Neural progenitor cell (in vitro differentiated cells): ENCODE results near the gene SCAP. TPM values are rescaled to one million over a fixed set of nuclear protein-coding genes. Genes with fewer than 3 reads are reported as not detected.
A peak's percentile ranks its signal among the peaks of the same experiment; 100 is the strongest.

Experiments used
- DNase-seq: peaks from one replicate; pipeline ENCODE4 v3.0.0-alpha.2; 2016; ENCODE audit warnings: low spot score
- H2AFZ ChIP-seq: fragments of 200-600 bp; sonication (generic); replicated peaks from 2 replicates; pipeline ENCODE4 v1.6.1; 2016; ENCODE audit warnings: antibody characterized with exemption
- H3F3A ChIP-seq: fragments of 200-600 bp; sonication (generic); 2 replicates; pipeline ENCODE4 v1.6.1; 2016; ENCODE audit warnings: antibody characterized with exemption, low read depth
- H3K27ac ChIP-seq: fragments of 200-600 bp; sonication (generic); 2 replicates; pipeline ENCODE4 v1.5.1; 2016; ENCODE audit warnings: mild to moderate bottlenecking
- H3K27me3 ChIP-seq: fragments of 200-600 bp; sonication (generic); 2 replicates; pipeline ENCODE4 v1.6.1; 2016; ENCODE audit warnings: mild to moderate bottlenecking, moderate library complexity
- H3K36me3 ChIP-seq: fragments of 200-600 bp; sonication (generic); 2 replicates; pipeline ENCODE4 v1.5.1; 2016
- H3K4me1 ChIP-seq: fragments of 200-600 bp; sonication (generic); 2 replicates; pipeline ENCODE4 v1.6.1; 2016; ENCODE audit warnings: mixed run types
- H3K4me2 ChIP-seq: fragments of 200-600 bp; sonication (generic); 2 replicates; pipeline ENCODE4 v1.6.1; 2016
- H3K4me3 ChIP-seq: fragments of 200-600 bp; sonication (generic); 2 replicates; pipeline ENCODE4 v1.5.1; 2016
- H3K79me2 ChIP-seq: fragments of 200-600 bp; sonication (generic); 2 replicates; pipeline ENCODE4 v1.6.1; 2016; ENCODE audit warnings: low read depth
- H3K9ac ChIP-seq: fragments of 200-600 bp; sonication (generic); 2 replicates; pipeline ENCODE4 v1.6.1; 2016
- H3K9me3 ChIP-seq: fragments of 200-600 bp; sonication (generic); 2 replicates; pipeline ENCODE4 v1.5.1; 2016; ENCODE audit warnings: low read depth
- H4K20me1 ChIP-seq: fragments of 200-600 bp; sonication (generic); 2 replicates; pipeline ENCODE4 v1.6.1; 2016; ENCODE audit warnings: low read depth
- H3K27ac Mint-ChIP-seq: 3 replicates; pipeline ENCODE4 v1.8.0; 2021; ENCODE audit warnings: mixed read lengths
- H3K27me3 Mint-ChIP-seq: 2 replicates; pipeline ENCODE4 v1.8.0; 2022; ENCODE audit warnings: low read depth, mild to moderate bottlenecking, inconsistent platforms, moderate library complexity, mixed read lengths; ENCODE audit not compliant: insufficient read depth
- H3K36me3 Mint-ChIP-seq: 3 replicates; pipeline ENCODE4 v1.8.0; 2021; ENCODE audit warnings: mixed read lengths
- H3K4me1 Mint-ChIP-seq: 3 replicates; pipeline ENCODE4 v1.8.0; 2021; ENCODE audit warnings: mixed read lengths
- H3K4me3 Mint-ChIP-seq: 3 replicates; pipeline ENCODE4 v1.8.0; 2021; ENCODE audit warnings: mild to moderate bottlenecking, moderate library complexity, mixed read lengths
- H3K9me3 Mint-ChIP-seq: 3 replicates; pipeline ENCODE4 v1.8.0; 2020; ENCODE audit warnings: mixed read lengths
- CTCF ChIP-seq: fragments of 200-600 bp; sonication (generic); IDR thresholded peaks from 2 replicates; pipeline ENCODE4 v1.5.1; 2017; ENCODE audit warnings: antibody characterized with exemption, mild to moderate bottlenecking
- EZH2 ChIP-seq: fragments of 200-600 bp; sonication (generic); IDR thresholded peaks from 2 replicates; pipeline ENCODE4 v1.6.1; 2017; ENCODE audit warnings: antibody characterized with exemption, mild to moderate bottlenecking, moderate library complexity
- EZH2phosphoT487 ChIP-seq: fragments of 200-600 bp; sonication (generic); IDR thresholded peaks from 2 replicates; pipeline ENCODE4 v1.6.1; 2017; ENCODE audit warnings: antibody characterized with exemption
- total RNA-seq: library from RNA; depleted of rRNA; stranded (reverse); fragments of >200 nt; gene quantifications from 2 replicates; pipeline ENCODE4 v1.2.3, GENCODE V29; 2015; ENCODE audit warnings: low replicate concordance

Gene SCAP
- total RNA-seq, 1 donor from 2014 or later: 33.0 TPM

- Histone ChIP-seq H3K36me3 (no peaks in the 10 kb centered on the region), H4K20me1 (peaks cover 5% of the 10 kb centered on the region), H3F3A (peaks cover 8% of the 10 kb centered on the region), H3K9ac (no peak overlapping the region), H3K27me3 (no peaks in the 10 kb centered on the region), H3K4me3 (no peak overlapping the region), H3K27ac (peak overlapping the region; percentile 32), H3K9me3 (no peaks in the 10 kb centered on the region), H2AFZ (peak overlapping the region; percentile 84), H3K4me2 (no peak overlapping the region), H3K79me2 (no peaks in the 10 kb centered on the region), H3K4me1 (peaks cover 4% of the 10 kb centered on the region)
- peak; percentile 88 for DNase-seq
- Mint-ChIP-seq H3K27ac (peak overlapping the region; percentile 99), H3K27me3 (peaks cover 8% of the 10 kb centered on the region), H3K4me1 (peaks cover 16% of the 10 kb centered on the region), H3K36me3 (peaks cover 17% of the 10 kb centered on the region), H3K4me3 (no peak overlapping the region), H3K9me3 (no peaks in the 10 kb centered on the region)
- TF ChIP-seq CTCF (peak; percentile 95), EZH2 (no peak), EZH2phosphoT487 (no peak)
Measured at GRCh38 chr3:47420511-47421484, 54.9 kb downstream of the SCAP start.

GRCh38 chr3:47420044-47420430, 55.7 kb downstream of the SCAP start:
- H3K27me3 ChIP-seq: no peaks in the 10 kb centered on the region
- no peaks in the 10 kb centered on the region for H3K9me3 Mint-ChIP-seq
- no peak overlapping the region for H3K4me2 ChIP-seq
- H3K4me3 Mint-ChIP-seq: no peak overlapping the region
- H3K4me1 Mint-ChIP-seq: peaks cover 22% of the 10 kb centered on the region
- H3K36me3 Mint-ChIP-seq: peaks cover 20% of the 10 kb centered on the region
- H3K27ac Mint-ChIP-seq: no peak overlapping the region
- H3K36me3 ChIP-seq: no peaks in the 10 kb centered on the region
- no peak for DNase-seq
- peaks cover 4% of the 10 kb centered on the region for H3K4me1 ChIP-seq
- H3F3A ChIP-seq: peaks cover 8% of the 10 kb centered on the region
- H3K27me3 Mint-ChIP-seq: peaks cover 10% of the 10 kb centered on the region
- no peak overlapping the region for H3K27ac ChIP-seq
- no peaks in the 10 kb centered on the region for H3K9me3 ChIP-seq
- no peak overlapping the region for H2AFZ ChIP-seq
- no peak for TF ChIP-seq EZH2
- no peak for TF ChIP-seq EZH2phosphoT487
- no peak for TF ChIP-seq CTCF
- no peak overlapping the region for H3K4me3 ChIP-seq
- no peak overlapping the region for H3K9ac ChIP-seq
- H3K79me2 ChIP-seq: no peaks in the 10 kb centered on the region
- peaks cover 5% of the 10 kb centered on the region for H4K20me1 ChIP-seq

GRCh38 chr3:47419083-47420043, 56.4 kb downstream of the SCAP start:
- no peak overlapping the region for H3K27ac ChIP-seq
- Mint-ChIP-seq H3K4me1 (peaks cover 25% of the 10 kb centered on the region), H3K9me3 (no peaks in the 10 kb centered on the region), H3K4me3 (no peak overlapping the region), H3K27me3 (peaks cover 10% of the 10 kb centered on the region), H3K36me3 (peaks cover 18% of the 10 kb centered on the region), H3K27ac (peak overlapping the region; percentile 52)
- no peaks in the 10 kb centered on the region for H3K9me3 ChIP-seq
- H3K4me1 ChIP-seq: peaks cover 4% of the 10 kb centered on the region
- no peaks in the 10 kb centered on the region for H3K36me3 ChIP-seq
- H3K27me3 ChIP-seq: no peaks in the 10 kb centered on the region
- H4K20me1 ChIP-seq: peaks cover 5% of the 10 kb centered on the region
- no peak for DNase-seq
- H3K4me2 ChIP-seq: no peak overlapping the region
- no peak overlapping the region for H2AFZ ChIP-seq
- H3K9ac ChIP-seq: no peak overlapping the region
- H3F3A ChIP-seq: peaks cover 13% of the 10 kb centered on the region
- no peaks in the 10 kb centered on the region for H3K79me2 ChIP-seq
- no peak for TF ChIP-seq EZH2phosphoT487
- TF ChIP-seq CTCF: no peak
- TF ChIP-seq EZH2: no peak
- no peak overlapping the region for H3K4me3 ChIP-seq
